Measurements from ENCODE around the gene EDIL3. TPM values are rescaled to one million over a fixed set of nuclear protein-coding genes. Genes with fewer than 3 reads are reported as not detected.

Gene EDIL3
- total and polyA plus RNA-seq, 10 of the 15 experiments (the other 5 are each of a cell fraction or from before 2014, with no cell fraction given): 0.01 to 0.62 (median 0.20) TPM

GRCh38 chr5:84285641-84286637 lies 98.7 kb downstream of the EDIL3 start:
- Histone ChIP-seq H3K36me3 (ENCODE audit: control insufficient read depth in 2 of 2, insufficient read depth in 2 of 2, low read length in 1 of 2) (no peaks in the 10 kb centered on the region), H3K9me3 (replicated peaks; ENCODE audit: control insufficient read depth, insufficient read depth, low read length) (no peaks in the 10 kb centered on the region), H3K4me1 (ENCODE audit: control insufficient read depth, insufficient read depth, low read length) (no peaks in the 10 kb centered on the region), H3K9ac (ENCODE audit: control insufficient read depth, insufficient read depth, low read length) (no peak overlapping the region), H3K4me2 (ENCODE audit: control insufficient read depth, insufficient read depth) (no peak overlapping the region), H3K79me2 (ENCODE audit: control insufficient read depth, insufficient read depth, low read length) (no peaks in the 10 kb centered on the region), H4K20me1 (ENCODE audit: control insufficient read depth, insufficient read depth) (no peaks in the 10 kb centered on the region), H3K4me3 (no peak overlapping the region), H2AFZ (ENCODE audit: control insufficient read depth, low read depth, low read length) (no peak overlapping the region), H3K27me3 (replicated peaks in 1 of 2; ENCODE audit: control insufficient read depth in 2 of 2, insufficient read depth in 2 of 2, low read length in 1 of 2) (no peaks in the 10 kb centered on the region), H3K27ac (ENCODE audit: control insufficient read depth, insufficient read depth) (no peak overlapping the region)
- no peak for ATAC-seq
- no peak for TF ChIP-seq USF1 (IDR thresholded peaks at IDR 0.05; ENCODE audit: borderline replicate concordance, extremely low read length, insufficient read depth, low read depth, low read length)
- no peak for TF ChIP-seq KLF5 (IDR thresholded peaks at IDR 0.05; ENCODE audit: partially characterized antibody)
- no peak for TF ChIP-seq ZNF592 (IDR thresholded peaks at IDR 0.05)
- no peak for TF ChIP-seq GABPA (IDR thresholded peaks at IDR 0.05; ENCODE audit: low read depth)
- TF ChIP-seq MEF2B (IDR thresholded peaks at IDR 0.05; ENCODE audit: partially characterized antibody, poor library complexity, severe bottlenecking): no peak
- TF ChIP-seq SMAD5 (IDR thresholded peaks at IDR 0.05; ENCODE audit: low read depth): no peak
- no peak for TF ChIP-seq STAT3 (IDR thresholded peaks at IDR 0.05; ENCODE audit: low read depth, low read length)
- no peak for TF ChIP-seq RAD51 (IDR thresholded peaks at IDR 0.05)
- no peak for TF ChIP-seq SIX5 (IDR thresholded peaks at IDR 0.05; ENCODE audit: low read depth, low read length, severe bottlenecking)
- ChIA-PET SMC1A (ENCODE audit: uncharacterized antibody, unreplicated experiment) (interaction anchor here (1.0 to 1.9 kb wide), 2 partner anchors 8 to 10 kb away, joined by 3 to 5 read pairs; no protein-coding TSS in a partner anchor), CTCF (interaction anchor here (1.0 kb wide), 1 partner anchor 10 kb away, joined by 3 read pairs; no protein-coding TSS in a partner anchor), RAD21 (ENCODE audit: unreplicated experiment) (interaction anchor here (0.9 kb wide), 1 partner anchor 11 kb away, joined by 3 read pairs; no protein-coding TSS in a partner anchor), POLR2A (no interaction called here)
- 28% methylated on average over 8 of the region's 8 CpGs for WGBS (ENCODE audit: insufficient coverage, insufficient replicate concordance, low lambda C conversion rate, missing lambda C conversion rate)
- no peak for FAIRE-seq
- intact Hi-C loops (cut with micrococcal nuclease; ENCODE audit: unreplicated experiment) (no loop called here), in situ Hi-C loops (cut with MboI) (no loop called here)
- BruUV-seq (replicated peaks): no TSS peak
- DNase-seq (ENCODE audit: low read depth, low spot score): no peak
